ENCODE results near the gene DNM3.
"Not testable (repeated sequence)": the region's sequence is repeated elsewhere in the genome, so short reads cannot be mapped to it uniquely, and the experiment has no call there.

The DNM3 gene

GRCh38 chr1:171841050-171841910 is at the start of gene DNM3:
Gene DNM3 (plus strand): TSS chr1:171841498. CDS start chr1:171841657, 159 bp downstream.
- peak; percentile 77 for DNase-seq

GRCh38 chr1:171792656-171793369 is 48.5 kb upstream of the DNM3 start:
- DNase-seq: no peak

- no peak for DNase-seq
Observed at GRCh38 chr1:171793636-171794035, 47.7 kb upstream of the DNM3 start.

DNA sequence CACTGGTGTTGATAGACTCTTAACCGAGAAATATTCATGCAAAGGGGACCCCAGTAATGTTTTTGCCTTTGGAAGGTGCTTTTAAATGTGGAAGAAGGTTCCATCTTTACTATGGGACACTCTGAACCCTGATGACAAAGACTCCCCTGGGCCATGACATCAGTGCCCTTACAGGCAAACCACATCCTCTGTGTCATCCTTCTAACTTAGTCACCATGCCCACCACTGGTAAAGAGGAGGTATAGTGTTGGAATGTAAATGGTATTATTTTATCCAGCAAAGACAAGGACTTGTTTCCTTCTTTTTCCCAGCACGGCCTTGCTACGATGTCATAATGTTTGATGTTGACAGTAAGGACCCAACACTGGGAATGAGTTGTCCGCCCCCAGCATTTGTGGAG is 47.2 kb upstream of the DNM3 start:
- peak; percentile 78 for DNase-seq

DNA sequence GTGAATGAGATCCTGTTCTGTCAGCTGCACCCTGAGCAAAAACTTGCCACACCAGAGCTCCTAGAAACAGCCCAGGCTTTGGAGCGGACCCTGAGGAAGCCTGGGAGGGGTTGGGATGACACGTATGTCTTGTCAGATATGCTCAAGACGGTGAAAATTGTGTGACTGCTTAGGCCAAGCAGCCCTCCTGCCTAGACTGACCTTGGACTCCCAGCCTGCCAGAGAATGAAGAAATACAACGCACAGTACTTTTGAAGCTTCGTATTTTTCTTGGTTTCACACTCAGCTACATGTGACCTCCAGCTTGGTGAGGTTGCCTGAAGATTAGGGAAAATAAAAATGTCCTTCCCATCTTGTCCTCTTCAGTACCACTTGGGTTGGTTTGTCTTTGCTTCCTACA is 44.7 kb upstream of the DNM3 start:
- DNase-seq: no peak

GRCh38 chr1:171798311-171798710 is 43.0 kb upstream of the DNM3 start:
- no peak for DNase-seq

GRCh38 chr1:171798765-171799164 is 42.5 kb upstream of the DNM3 start:
- no peak for DNase-seq

DNA sequence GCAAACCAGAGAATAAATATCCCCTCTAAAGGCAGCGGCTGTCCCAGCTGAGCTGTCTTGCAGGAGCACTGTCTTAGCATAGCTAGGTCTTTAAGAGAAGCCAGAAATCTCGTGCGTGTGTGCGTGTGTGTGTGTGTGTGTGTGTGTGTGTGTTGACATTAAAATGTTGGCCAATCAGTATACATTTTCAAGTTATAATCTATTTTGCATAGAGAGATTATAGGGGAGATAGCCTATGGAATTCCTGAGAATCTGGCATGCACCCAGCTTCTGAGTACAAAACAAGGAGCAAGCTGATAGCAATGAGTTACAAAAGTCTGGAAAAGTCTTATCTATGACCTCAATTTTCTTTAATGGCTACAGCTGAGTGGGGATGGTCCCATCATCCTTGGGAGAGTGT is 42.1 kb upstream of the DNM3 start:
- DNase-seq: no peak

DNA sequence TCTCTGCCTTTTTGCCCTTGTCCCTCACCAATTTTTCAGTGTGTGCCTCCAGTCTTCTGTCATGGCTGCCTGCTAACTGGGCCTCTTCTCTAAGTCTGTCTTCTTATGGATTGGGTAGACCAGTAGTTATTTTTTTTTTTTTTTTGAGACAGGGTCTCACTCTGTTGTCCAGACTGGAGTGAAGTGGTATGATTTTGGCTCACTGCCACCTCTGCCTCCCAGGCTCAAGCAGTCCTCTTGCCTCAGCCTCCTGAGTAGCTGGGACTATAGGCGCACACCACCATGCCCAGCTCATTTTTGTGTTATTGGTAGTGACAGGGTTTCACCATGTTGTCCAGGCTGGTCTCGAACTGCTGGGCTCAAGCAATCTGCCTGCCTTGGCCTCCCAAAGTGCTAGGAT is 41.6 kb upstream of the DNM3 start:
- not testable (repeated sequence) for DNase-seq

DNA sequence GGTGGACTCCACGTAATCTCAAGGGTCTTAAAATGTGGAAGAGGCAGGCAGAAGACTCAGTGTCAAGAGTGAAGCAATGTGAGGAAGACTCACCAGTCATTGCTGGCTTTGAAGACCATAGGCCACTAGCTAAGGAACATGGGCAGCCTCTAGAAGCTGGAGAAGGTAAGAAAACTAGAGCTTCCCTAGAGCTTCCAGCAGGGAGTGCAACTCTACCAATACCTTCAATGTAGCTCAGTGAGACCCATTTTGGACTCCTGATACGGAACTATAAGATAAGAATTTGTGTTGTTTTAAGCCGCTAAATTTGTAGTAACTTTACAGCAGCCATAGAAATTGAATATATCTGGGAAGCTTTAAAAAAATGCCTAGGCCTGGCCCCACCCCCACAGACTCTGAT is 41.0 kb upstream of the DNM3 start:
- no peak for DNase-seq

DNA sequence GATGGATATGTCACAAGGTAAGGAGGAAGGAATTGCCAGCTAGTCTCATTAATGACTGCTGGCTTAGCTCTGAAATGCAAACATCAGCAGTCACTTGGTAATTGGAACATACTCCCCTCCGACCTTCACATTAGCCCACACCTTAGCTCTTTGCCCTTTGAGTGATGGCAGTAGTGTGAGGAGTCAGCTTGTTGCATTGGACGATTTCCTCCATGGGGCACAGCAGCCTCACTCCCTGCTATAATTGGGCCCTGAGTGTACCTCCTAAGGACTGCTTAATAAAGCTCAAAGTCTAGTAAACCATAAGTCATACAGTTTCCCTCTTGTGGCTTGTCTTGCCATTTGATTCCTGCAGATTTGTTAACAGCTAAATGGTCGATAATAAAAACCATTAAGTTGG is 40.4 kb upstream of the DNM3 start:
- DNase-seq: no peak

GRCh38 chr1:171801487-171801891 is 39.8 kb upstream of the DNM3 start:
- no peak for DNase-seq

DNA sequence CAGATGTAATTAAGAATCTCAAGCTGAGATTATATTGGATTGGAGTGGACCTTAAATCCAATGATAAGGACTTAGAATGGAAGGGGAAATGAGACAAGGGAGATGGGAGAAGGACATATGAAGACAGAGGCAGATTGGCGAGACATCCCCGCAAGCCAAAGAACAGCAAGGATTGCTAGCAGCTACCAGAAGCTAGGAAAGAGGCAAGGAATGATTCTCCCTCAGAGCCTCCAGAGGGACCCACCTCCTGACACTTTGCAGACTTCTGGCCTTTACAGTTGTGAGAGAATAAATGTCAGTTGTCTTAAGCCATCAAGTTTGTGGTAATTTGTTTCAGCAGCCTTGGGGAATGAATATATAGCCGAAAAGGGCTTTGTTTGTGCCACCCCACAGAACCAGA is 39.1 kb upstream of the DNM3 start:
- DNase-seq: no peak

- no peak for DNase-seq
Observed at GRCh38 chr1:171803045-171803444, 38.3 kb upstream of the DNM3 start.

DNA sequence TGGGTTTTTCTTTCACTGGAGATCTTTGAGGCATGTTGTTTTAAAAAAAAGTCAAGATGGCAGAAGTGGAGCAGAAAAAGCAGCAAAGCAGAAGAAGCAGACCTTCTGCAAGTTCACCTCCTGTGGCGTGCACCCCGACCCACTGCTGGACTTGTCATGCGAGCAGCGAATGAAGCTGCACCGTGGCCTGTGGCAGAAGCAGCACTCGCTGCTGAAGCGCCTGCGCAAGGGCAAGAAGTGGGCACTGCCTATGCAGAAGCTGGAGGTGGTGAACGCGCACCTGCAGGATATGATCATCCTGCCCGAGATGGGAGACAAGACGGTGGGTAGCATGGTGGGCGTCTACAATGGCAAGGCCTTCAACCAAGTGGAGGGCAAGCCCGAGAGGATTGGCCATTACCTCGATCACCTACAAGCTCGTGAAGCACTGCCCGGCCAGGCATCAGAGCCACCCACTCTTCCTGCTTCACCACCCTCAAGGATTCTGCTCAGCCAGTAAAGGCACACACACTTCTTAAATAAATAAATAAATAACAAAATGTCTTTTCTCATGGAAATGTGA is 37.8 kb upstream of the DNM3 start:
- no peak for DNase-seq

- DNase-seq: no peak
Observed at GRCh38 chr1:171805395-171806115, 35.7 kb upstream of the DNM3 start.

- no peak for DNase-seq
Observed at GRCh38 chr1:171807556-171807955, 33.7 kb upstream of the DNM3 start.

DNA sequence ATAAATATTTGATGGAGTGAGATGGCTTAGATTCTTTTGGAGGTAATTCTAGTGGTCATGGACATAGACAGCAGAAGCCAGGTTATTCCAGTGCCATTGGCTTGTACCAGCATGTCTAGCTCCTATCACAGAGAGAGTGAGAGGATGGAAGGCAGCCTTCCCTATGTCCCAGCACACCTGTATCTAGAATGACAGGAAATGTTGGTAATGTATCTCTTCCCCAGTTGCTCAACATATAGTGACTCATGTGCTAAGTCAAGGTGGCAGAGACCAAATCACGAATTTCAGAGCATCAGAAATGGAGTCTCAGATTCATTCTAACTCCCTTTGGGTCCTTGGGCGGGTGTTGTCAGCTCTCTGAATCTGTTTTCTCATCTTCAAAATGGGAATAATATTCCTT is 31.5 kb upstream of the DNM3 start:
- DNase-seq: no peak

DNA sequence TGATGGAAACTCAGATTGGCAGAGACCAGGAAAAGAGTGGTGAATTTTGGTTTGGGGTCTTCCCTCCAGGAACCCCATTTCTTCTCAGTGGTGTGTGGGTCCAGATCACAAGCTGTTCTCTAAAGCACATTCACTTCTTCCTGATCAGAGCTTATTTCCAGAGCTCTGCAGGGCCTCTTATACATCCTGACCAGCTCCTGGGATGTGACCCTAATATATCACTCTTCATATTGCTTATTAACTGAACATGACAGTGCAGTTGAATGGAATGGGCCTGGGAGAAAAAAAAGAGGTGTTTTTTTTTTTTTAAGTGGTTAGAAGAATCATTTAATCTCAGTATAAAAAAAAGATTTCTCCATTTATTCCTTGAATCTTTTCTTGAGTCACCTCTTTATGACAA is 29.6 kb upstream of the DNM3 start:
- DNase-seq: no peak

DNA sequence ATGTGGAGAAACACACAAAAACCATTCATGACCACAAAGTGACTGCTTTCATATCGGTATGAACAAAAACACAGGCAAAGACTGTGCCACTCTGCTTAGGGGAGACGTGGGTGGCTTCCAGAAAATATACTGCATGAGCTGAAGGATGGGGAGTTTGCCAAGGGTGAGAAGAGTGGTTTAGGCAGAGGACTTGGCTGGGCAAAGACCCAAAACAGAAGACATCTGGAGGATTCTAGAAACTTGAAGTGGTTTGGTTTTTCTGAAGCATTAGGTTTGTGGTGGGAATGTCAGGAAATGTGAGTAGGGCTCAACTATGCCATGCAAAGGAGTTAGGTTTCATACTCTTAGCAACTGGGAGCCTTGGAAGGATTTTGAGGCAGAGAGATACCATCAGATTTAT is 26.6 kb upstream of the DNM3 start:
- DNase-seq: no peak

DNA sequence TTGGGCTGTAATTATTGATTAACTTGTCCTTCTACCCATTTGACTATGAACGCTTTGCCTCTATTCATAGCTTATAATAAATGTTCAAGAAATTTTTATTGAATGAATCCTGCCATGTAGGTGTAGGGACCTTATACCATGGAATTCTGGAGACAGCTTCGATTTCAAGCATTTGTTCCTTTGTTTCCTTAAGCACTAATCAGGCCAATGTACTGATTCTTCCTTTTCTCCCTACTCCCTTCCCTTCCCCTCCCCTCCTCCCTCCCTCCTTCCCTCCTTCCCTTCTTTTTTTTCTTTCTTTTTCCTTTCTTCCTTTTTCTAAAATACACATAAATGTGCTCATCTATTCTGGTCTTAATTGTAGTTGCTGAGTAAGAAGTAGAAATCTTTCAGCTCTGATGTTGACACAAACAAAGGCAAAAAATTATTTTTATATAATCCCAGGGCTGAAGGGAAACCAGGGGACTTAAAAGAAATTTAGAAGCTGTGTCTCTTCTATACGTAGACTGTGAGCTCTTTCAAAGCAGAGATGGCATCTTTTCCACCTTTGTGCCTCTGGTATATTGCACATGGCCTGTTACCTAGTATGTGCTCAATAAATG is 24.9 kb upstream of the DNM3 start:
- DNase-seq: no peak

GRCh38 chr1:171817511-171818265 is 23.6 kb upstream of the DNM3 start:
- DNase-seq: peak; percentile 89
